ENCODE measurements around the gene NKX2-1.
"Not testable (repeated sequence)": the region's sequence is repeated elsewhere in the genome, so short reads cannot be mapped to it uniquely, and the experiment has no call there.

The NKX2-1 gene

DNA sequence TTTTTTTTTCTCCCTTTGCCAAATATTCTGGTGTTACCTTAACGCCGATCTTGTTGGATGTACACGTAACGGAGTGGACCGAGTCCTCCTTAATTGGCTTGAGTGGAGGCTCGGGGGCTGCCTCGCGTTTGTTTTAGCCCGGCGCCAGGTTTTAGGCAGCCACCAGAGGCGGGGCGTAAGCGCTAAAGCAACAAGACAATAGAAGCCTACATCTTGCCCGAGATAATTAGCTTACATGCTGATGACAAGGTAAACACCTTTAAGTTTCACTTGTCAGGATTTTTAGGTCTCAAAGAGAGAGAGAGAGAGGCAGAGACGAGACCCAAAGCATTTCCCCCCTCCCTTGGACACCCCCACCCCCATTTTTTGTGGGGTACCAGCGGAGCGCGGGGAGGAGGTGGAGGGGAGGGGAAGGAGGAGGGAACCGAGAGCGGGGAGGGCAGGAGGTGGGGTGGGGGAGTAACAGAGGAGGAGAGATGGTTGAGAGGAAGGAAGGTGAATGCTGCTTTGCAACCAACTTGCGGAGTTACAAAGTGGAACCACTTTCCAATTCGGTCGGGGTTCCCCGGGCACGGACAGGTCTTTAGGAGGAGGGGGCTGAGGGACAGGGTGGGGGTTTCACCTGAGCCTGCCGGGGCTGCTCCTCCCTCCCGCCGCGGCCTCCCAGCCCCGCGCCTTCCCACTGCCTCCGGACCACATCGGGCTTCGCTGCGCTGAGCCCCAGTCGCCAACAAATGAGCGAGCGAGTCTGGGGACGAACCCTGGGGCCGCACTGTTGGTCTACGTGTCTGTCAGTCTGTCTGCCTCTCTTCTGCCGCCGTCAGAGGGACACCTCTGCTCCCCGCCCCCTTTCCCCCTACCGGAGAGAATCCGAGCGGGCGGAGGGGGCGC is at the start of gene NKX2-1:
Gene NKX2-1 (minus strand): TSS at position 802 of the 891 bp plus-strand sequence. CDS start 103 bp downstream, at position 699.
- DNase-seq = no peak

DNA sequence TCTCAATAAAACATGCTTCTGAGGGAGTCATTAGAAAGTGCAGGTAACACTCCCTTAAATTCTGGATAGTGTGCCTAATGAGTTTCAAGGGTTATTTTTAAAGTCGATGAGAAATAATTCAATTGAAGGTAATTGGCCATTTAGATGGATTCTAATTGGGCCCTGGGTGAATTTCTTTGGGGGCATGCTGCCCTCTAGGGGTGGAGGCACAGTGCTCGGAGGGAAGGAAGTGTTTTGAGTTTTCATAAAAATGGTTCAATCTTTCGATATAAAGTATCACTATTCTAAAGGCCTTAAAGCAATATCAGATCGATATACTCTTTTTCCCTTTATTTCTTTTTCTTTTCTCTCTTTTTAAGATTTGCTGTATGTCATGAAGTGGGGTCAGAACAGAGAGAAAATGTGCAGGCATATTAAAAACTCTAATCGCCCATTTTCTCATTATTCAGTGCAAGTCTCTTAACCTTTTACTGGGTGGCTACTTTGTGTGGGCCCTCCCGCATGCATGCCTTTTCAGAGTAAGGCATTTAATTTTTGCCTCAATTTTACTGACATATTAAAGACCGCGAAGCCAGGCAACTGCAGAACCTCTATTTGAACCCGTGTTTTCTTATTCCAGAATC is 36.9 kb upstream of the NKX2-1 start:
- peak; percentile 53 for DNase-seq

GRCh38 chr14:36555998-36556743 is 36.1 kb upstream of the NKX2-1 start:
- DNase-seq = no peak

GRCh38 chr14:36553656-36554260 is 33.7 kb upstream of the NKX2-1 start:
- peak; percentile 70 for DNase-seq

- no peak for DNase-seq
These were observed 30.9 kb upstream of the NKX2-1 start for GRCh38 chr14:36550899-36551298.

DNA sequence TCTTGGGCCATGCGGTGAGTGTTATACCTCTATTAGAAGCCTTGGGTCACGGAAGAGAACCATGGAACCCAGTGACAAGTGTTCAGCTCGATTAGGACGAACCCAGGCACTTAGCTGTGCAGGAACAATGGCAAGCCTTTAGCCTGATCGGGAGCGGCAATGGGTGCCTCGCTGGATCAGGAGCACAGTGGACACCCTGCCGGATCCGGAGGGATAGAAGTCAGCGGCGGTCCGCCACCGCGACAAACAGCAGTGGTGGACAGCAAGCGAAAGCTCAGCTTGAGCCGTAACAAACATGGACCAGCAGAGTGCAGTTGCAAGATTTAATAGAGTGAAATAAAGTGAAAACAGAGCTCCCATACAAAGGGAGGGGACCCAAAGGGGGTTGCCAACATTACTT is 24.2 kb upstream of the NKX2-1 start:
- not testable (repeated sequence) for DNase-seq

DNA sequence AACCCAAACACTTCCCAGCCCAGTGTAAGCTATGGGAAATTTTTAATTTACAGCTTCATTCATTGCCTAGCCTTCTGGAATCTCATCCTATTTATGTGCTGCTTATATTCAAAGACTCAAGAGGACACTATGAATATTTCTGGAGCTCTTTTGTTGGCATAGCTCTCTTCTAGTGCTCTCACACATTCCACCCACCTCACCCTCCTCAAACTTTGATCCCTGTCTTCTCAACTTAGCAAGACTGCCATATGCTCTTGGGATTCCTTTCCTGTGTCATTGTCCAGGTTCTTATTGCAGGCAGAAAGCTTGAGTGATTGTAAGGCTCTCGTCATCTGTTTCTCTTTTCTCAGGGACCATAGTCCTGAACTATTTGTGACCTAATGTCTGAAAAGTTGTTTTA is 18.0 kb upstream of the NKX2-1 start:
- DNase-seq = no peak

DNA sequence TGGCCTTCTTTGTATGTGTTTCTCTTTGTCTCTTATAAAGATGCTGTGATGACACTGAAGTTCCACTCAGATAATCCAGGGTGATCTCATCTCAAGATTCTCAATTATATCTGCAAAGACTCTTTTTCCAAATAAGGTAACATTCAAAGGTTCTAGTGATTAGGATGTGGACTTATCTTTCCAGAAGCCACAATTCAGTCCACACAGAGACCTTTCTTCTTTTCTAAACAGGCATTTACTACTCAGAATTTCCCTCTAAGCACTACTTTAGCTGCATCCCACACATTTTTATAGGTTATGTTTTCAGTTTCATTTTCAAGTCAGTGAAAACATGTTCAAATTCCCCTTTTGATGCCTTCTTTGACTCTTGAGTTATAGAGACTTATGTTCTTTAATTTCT is 9.0 kb upstream of the NKX2-1 start:
- DNase-seq = no peak

- no peak for DNase-seq
These were observed 5.7 kb upstream of the NKX2-1 start for GRCh38 chr14:36525746-36526099.

DNA sequence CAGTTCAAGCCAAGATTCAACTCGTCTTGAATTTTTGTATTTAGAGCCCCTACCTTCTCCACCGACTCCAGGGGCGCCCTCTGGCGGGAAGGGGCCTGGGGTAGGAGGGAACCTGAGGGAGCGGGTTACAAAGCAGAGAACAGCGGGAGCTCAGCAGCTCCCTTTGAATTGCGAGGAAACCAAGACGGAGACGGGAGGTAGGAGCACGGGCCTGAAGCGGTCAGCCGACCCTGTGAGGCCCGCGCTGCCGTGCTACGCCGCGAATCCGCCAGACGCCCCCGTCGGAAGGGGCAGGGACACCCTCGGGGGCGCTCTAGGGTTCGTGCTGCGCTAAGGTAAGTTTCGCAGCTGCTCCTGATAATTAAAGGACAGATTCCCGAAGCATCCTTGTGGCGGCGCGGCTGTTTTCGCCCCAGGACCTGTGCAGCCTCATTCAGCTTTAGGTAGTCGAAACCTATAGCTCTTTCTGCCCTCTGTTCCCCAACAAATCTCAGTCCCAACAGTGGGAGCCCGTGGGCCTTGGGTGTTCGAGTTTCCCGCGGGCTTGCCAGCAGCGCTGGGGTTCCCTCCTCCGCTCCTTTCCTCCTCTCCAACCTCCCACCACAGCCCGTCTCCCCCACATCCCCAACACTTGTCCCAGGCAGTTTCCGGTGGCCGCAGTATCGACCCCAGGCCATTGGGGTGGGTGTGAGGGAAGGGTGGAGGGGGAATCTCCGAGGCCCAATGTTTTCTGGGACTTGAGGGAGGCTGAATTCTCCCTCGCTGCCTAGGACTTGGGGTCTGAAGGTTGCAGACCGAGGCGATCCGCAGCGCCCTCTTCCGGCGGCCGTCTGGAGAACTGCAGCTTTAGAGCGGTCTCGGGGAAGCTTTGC is 5.1 kb upstream of the NKX2-1 start:
- DNase-seq = peak; percentile 60

DNA sequence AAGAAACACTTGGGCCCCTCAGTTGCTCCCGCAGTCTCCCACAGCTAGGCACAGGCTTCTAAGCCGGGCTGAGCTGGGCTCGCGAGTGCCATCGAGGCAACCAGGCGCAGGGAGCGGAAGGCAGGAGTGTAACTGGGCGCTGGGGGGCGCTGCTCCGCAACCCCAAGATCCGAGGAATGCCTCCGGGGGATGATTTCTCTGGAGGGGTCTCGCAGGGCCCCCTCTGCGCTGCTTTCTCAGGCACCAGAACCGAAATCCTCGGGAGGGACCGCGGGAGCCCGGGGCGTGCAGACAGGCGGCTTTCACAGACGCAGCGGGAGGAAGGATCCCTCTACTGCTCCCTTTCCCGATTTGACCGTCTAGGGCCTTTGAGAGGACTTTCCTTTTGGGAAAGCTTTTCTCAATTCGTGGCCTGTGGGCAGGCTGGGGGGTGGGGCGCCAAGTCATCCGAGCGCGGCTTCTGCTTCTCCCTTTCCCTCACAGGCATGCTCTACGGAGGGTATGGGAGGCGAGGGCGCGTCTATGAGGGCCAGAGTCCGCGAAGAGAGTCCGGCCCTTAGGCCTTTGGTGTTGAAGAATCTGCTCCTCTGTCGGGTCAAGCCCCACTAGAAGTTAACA is 4.3 kb upstream of the NKX2-1 start:
- no peak for DNase-seq

DNA sequence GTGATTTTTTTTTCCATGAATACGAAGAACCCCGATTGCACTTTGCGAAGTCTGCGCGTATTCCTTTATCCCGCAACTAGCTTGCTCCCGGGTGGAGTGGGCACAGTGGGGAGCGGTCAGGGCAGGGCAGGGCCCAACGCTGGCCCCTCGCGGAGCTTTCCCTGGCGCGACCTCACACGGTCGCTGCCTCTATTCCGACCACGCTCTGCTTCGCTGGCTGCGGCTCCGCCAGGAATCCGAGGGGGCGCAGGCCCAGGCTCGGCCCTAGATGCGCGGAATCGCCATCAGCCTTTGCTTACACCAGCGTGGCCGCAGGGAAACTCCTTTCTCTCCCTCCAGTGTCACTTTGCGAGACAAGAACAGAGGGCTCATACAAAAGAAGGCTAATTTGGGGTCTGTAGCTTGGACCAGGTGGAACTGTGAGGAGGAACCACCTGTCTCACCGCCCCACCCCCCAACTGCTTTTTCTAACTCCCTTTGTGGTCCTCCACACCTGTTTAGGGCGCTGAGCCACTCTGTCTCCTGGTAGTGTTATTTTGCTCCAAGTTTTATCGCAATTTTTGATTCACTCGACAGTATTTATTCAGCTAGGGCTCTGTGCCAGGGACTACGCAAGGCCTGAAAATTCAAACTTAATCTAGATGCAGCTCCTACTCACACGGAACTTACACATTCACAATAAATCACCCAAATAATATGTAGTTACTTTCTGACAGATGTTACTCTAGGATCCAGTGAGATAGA is 3.1 kb upstream of the NKX2-1 start:
- no peak for DNase-seq

- no peak for DNase-seq
These were observed 2.4 kb upstream of the NKX2-1 start for GRCh38 chr14:36522347-36522971.

GRCh38 chr14:36521598-36522345 is 1.7 kb upstream of the NKX2-1 start:
- DNase-seq = no peak

GRCh38 chr14:36520601-36521525 is 831 bp upstream of the NKX2-1 start:
- peak; percentile 50 for DNase-seq

- DNase-seq = no peak
These were observed 1.2 kb downstream of the NKX2-1 start for GRCh38 chr14:36518586-36519430.

- DNase-seq = no peak
These were observed 1.9 kb downstream of the NKX2-1 start for GRCh38 chr14:36518031-36518585.
